ENCODE measurements around the gene TP53RK.

DNA sequence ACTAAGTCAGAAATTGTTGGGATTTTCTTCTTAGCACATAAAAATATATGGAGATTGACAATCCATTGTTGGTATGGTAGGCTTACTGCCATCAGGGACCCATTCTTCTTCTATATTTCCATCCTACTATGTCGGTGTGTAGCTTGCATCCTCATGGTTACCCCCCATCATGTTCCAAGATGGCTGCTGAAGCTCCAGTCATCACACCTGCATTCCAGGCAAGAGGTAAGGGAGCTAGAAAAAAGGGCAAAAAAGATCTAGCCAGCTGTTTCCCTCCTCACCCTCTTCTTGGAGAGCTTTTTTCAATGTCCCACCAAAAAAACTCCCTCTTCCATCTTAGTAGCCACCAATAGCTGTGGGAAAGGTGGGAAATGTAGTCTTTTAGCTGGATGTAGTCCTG lies 33.8 kb upstream of the TP53RK start:
- TF ChIP-seq, protein P1, sequence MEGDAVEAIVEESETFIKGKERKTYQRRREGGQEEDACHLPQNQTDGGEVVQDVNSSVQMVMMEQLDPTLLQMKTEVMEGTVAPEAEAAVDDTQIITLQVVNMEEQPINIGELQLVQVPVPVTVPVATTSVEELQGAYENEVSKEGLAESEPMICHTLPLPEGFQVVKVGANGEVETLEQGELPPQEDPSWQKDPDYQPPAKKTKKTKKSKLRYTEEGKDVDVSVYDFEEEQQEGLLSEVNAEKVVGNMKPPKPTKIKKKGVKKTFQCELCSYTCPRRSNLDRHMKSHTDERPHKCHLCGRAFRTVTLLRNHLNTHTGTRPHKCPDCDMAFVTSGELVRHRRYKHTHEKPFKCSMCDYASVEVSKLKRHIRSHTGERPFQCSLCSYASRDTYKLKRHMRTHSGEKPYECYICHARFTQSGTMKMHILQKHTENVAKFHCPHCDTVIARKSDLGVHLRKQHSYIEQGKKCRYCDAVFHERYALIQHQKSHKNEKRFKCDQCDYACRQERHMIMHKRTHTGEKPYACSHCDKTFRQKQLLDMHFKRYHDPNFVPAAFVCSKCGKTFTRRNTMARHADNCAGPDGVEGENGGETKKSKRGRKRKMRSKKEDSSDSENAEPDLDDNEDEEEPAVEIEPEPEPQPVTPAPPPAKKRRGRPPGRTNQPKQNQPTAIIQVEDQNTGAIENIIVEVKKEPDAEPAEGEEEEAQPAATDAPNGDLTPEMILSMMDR (conservative IDR thresholded peaks at IDR 0.05): no peak
- no peak for TF ChIP-seq ZFX (IDR thresholded peaks at IDR 0.05)
